Psoas muscle (tissue), 8 donors: Measurements from ENCODE around the gene MCM7. TPM values are rescaled to one million over a fixed set of nuclear protein-coding genes. Genes with fewer than 3 reads are reported as not detected.

Experiments
- ATAC-seq, 4 donors: fragments of 200-7000 bp; cut with Tn5 transposase; one replicate each; pipeline ENCODE4 v1.9.1; 2020; ENCODE audit warnings: moderate library complexity in 3 of 4, mild to moderate bottlenecking in 2 of 4
- DNase-seq, 2 donors: peaks; one replicate each; pipeline ENCODE4 v3.0.0-alpha.2; 2020
- H3K27ac ChIP-seq: fragments of 200-600 bp; one replicate; pipeline ENCODE4 v1.8.0; 2022
- H3K27me3 ChIP-seq, 3 donors: fragments of 200-600 bp in 1 of 3; one replicate each; pipeline versions ENCODE4 v1.6.1 to v1.8.0; 2013 to 2022; ENCODE audit warnings: low read length in 2 of 3, mild to moderate bottlenecking in 2 of 3, moderate library complexity in 1 of 3; ENCODE audit not compliant: insufficient read depth in 3 of 3
- H3K36me3 ChIP-seq, 2 donors: fragments of 200-600 bp in 1 of 2; one replicate each; pipeline versions ENCODE4 v1.6.1 to v1.8.0; 2013 to 2022; ENCODE audit warnings: low read depth in 1 of 2, mild to moderate bottlenecking in 1 of 2, moderate library complexity in 1 of 2; ENCODE audit not compliant: insufficient read depth in 1 of 2
- H3K4me1 ChIP-seq: fragments of 200-600 bp; one replicate; pipeline ENCODE4 v1.8.0; 2022
- H3K4me3 ChIP-seq: fragments of 200-600 bp; one replicate; pipeline ENCODE4 v1.8.0; 2022; ENCODE audit warnings: mild to moderate bottlenecking
- H3K9me3 ChIP-seq: fragments of 200-600 bp; one replicate; pipeline ENCODE4 v1.8.0; 2022
- WGBS, 3 donors: extraction: QIAGEN DNeasy Blood & Tissue Kit; methylation state at CpG; one replicate each; pipeline versions ENCODE4 v1.1.6 to v1.1.7; 2013; 5-methylcytosine and 5-hydroxymethylcytosine counted together
- intact Hi-C, 2 donors: fragments of 100-400 bp; cut with DNase I; formaldehyde crosslinking; loops; one replicate each; pipeline versions ENCODE4 v1.11.0 to v1.14.2; 2022
- polyA plus RNA-seq, 3 donors: library from polyadenylated mRNA; stranded (reverse); fragments of 200-250 nt; gene quantifications; one replicate each; pipeline ENCODE4 v1.2.3, GENCODE V29; 2013
- total RNA-seq, 4 donors: library from RNA; stranded (reverse); fragmentation: NEBNext Ultra II Directional in 2 of 4; extraction: Animal tissue kit (Norgen Biotek cat#: 25700) in 2 of 4; gene quantifications; one replicate each; pipeline versions ENCODE4 v1.2.1 to v1.2.4, GENCODE V29; 2021 to 2023
- TF ChIP-seq, protein P1 (sequence below): fragments of 200-600 bp; IDR thresholded peaks from one replicate; pipeline ENCODE4 v1.8.0; 2022; ENCODE audit warnings: antibody characterized with exemption
- donor health status: healthy with polysubstance abuse.
- donor health status: DM: no; HTN: no; CAD: no; lungs with moderate emphysema.
- donor health status: Bipolar disorder and iron deficiency.
- donor health status: healthy.
- donor health status: DM: yes; HTN: yes; CAD: no.
- donor health status: DM: no; HTN: no; CAD: no.
- donor health status: DM: no; HTN: no; CAD: no.
- donor health status: DM: yes; HTN: yes; CAD: no.

Gene MCM7
- total and polyA plus RNA-seq, 7 donors = 24.6 to 40.6 (median 33.3) TPM

GRCh38 chr7:100082978-100083377 lies 18.2 kb downstream of the MCM7 start:
- Histone ChIP-seq H3K4me3 (no peak overlapping the region), H3K27me3 (no peaks in the 10 kb centered on the region), H3K4me1 (peaks cover 16% of the 10 kb centered on the region), H3K9me3 (no peaks in the 10 kb centered on the region), H3K27ac (peak overlapping the region; percentile 92), H3K36me3 (peaks cover 3 to 19% of the 10 kb centered on the region in 2 donors)
- 30 to 54% (median 42%) methylated on average over 4 of the region's 4 CpGs for whole genome bisulfite sequencing, 3 donors
- no peak for ATAC-seq
- intact Hi-C loops = no loop called here
- TF ChIP-seq, protein P1, sequence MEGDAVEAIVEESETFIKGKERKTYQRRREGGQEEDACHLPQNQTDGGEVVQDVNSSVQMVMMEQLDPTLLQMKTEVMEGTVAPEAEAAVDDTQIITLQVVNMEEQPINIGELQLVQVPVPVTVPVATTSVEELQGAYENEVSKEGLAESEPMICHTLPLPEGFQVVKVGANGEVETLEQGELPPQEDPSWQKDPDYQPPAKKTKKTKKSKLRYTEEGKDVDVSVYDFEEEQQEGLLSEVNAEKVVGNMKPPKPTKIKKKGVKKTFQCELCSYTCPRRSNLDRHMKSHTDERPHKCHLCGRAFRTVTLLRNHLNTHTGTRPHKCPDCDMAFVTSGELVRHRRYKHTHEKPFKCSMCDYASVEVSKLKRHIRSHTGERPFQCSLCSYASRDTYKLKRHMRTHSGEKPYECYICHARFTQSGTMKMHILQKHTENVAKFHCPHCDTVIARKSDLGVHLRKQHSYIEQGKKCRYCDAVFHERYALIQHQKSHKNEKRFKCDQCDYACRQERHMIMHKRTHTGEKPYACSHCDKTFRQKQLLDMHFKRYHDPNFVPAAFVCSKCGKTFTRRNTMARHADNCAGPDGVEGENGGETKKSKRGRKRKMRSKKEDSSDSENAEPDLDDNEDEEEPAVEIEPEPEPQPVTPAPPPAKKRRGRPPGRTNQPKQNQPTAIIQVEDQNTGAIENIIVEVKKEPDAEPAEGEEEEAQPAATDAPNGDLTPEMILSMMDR = no peak
- DNase-seq = no peak

- intact Hi-C loops = loop anchor here in 1 of 2 donors (2.0 kb wide), 1 partner anchor 63 kb away; no protein-coding TSS in a partner anchor
- 0 to 1% (median 1%) methylated on average over 51 to 55 of the region's 55 CpGs for WGBS, 3 donors
- Histone ChIP-seq H3K36me3 (peaks cover 3 to 32% of the 10 kb centered on the region in 2 donors), H3K27me3 (no peaks in the 10 kb centered on the region), H3K9me3 (no peaks in the 10 kb centered on the region), H3K27ac (peak within 1 kb of the TSS; percentile 92), H3K4me3 (peak within 1 kb of the TSS; percentile 94), H3K4me1 (peaks cover 15% of the 10 kb centered on the region)
- ATAC-seq (peak; percentile 94 to 97 (median 96)), DNase-seq (peak; percentile 98 to 99)
- TF ChIP-seq, protein P1 = peak; percentile 93
Measured at GRCh38 chr7:100081535-100082102, 19.6 kb downstream of the MCM7 start, which contains the start of gene ZNF3. Gene ZNF3, minus strand, starts transcription at chr7:100081723. Its CDS starts 4,366 bp downstream, at chr7:100077357.

DNA sequence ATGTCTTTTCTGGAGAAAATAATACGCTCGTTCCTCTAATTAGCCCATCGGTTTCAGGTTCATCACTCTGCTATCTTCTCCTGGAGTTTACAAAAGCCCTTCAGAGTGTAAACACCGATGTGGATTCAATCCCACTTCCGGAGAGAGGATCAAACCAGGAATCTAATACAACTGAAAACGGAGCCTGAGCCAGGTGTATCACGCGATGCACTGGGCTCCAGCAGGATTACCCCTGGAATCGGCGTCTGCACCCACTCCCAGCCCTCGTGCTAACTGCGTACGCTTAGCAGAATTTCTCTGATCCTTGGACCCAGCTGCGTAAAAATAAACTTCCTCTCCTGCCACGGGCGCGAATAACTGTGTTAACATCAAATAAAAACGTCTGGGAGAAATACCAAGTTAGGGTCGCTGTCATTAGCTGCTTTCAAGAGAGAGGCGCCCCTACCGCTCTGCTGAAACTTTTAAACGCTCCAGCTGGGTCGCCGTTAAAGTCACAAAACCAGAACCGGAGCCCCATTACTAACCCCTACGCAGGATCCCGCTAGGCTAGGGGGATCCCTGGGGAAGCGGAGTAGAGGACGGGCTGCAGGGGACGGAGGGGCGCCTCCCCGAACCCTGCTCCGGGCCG lies 20.2 kb downstream of the MCM7 start:
- Histone ChIP-seq H3K4me1 (peaks cover 15% of the 10 kb centered on the region), H3K27me3 (no peaks in the 10 kb centered on the region), H3K27ac (peak overlapping the region; percentile 92), H3K9me3 (no peaks in the 10 kb centered on the region), H3K36me3 (peaks cover 3 to 38% of the 10 kb centered on the region in 2 donors), H3K4me3 (peak overlapping the region; percentile 94)
- intact Hi-C loops = loop anchor here in 1 of 2 donors (2.0 kb wide), 1 partner anchor 62 kb away; no protein-coding TSS in a partner anchor
- peak in 1 of 4 donors; percentile 46 for ATAC-seq
- 0 to 1% (median 0%) methylated on average over 34 of the region's 34 CpGs for WGBS, 3 donors
- TF ChIP-seq, protein P1 = no peak
- no peak for DNase-seq

- peaks cover 3 to 57% of the 10 kb centered on the region in 2 donors for H3K36me3 ChIP-seq
- 74 to 85% (median 75%) methylated on average over 7 of the region's 7 CpGs for WGBS, 3 donors
- peak overlapping the region; percentile 0 for H3K4me3 ChIP-seq
- ATAC-seq = no peak
- H3K9me3 ChIP-seq = no peaks in the 10 kb centered on the region
- H3K27me3 ChIP-seq = no peaks in the 10 kb centered on the region
- TF ChIP-seq, protein P1 = no peak
- H3K27ac ChIP-seq = no peak overlapping the region
- intact Hi-C loops = no loop called here
- H3K4me1 ChIP-seq = peaks cover 15% of the 10 kb centered on the region
- no peak for DNase-seq
Measured at GRCh38 chr7:100079024-100079560, 22.1 kb downstream of the MCM7 start.
